Spleen (tissue), 7 donors: ENCODE measurements around the gene PTHLH.

Experiments used
- CTCF ChIP-seq, 11 experiments: fragments of 200-600 bp in 7 of 11; fragments of 450-650 bp in 4 of 11; sonication (generic) in 4 of 11; IDR thresholded peaks in 8 of 11; conservative IDR thresholded peaks in 3 of 11; 1 replicate in 7 of 11; 2 replicates in 4 of 11; pipeline versions ENCODE4 v1.4.0 to v1.8.0; 2016 to 2021; ENCODE audit warnings: antibody characterized with exemption in 11 of 11, inconsistent platforms in 4 of 11, mild to moderate bottlenecking in 1 of 11
- POLR2AphosphoS5 ChIP-seq, 3 donors: sonication (generic); formaldehyde crosslinking; IDR thresholded peaks; one replicate each; pipeline ENCODE4 v1.5.1; 2017; ENCODE audit warnings: antibody characterized with exemption in 3 of 3
- donor health status: DM: no; HTN: no; CAD: no; lungs with moderate emphysema.
- donor health status: DM: no; HTN: no; CAD: no.
- donor health status: DM: no; HTN: no; CAD: no.

DNA sequence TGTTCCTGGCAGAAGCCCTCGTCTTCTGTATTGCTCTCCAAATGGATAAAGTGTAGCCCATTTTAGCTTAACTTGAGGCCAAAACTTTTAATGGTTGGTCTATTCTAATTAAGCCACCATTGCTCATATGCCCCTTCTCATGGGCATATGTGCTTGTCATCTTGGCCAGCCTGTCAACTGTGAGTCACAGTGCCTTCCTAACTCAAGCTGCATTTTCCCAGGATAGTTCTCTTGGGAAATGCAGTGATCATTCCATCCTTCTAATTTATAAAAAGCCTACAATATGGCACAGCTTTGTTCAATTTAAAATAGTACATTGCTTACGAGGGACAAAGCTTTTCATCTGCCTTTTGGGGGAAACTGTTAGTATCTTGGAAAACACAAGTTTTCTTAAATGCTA is 6.6 kb downstream of the PTHLH start:
- TF ChIP-seq CTCF (IDR thresholded peaks at IDR 0.05 in 8 of 11, conservative IDR thresholded peaks at IDR 0.05 in 3 of 11): no peak
- no peak for TF ChIP-seq POLR2AphosphoS5 (IDR thresholded peaks at IDR 0.05)
